ENCODE results near the gene OMA1.

DNA sequence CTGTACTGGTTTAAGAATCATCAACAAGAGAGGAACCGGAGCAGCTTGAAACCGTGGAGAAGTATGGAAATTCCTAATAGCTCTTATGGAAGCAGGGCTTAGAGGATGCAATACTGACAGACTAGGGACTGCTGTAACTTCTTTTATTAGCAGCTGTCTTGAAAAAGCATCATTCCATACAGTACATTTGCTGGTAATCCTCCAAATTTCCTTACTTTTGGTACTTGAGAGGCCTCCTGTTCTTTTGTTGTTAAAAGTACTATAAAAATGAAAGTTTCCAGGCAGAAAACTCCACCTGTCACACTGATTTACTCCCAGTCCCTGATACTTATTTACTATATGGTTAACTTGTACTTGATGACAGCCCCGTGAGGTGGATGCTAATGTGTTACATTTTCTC lies 7.7 kb downstream of the OMA1 start:
- TF ChIP-seq ZFP3 (CRISPR knock-in tag; IDR thresholded peaks at IDR 0.05) (no peak), ESRRG (CRISPR knock-in tag; IDR thresholded peaks at IDR 0.05) (no peak), TOX (CRISPR knock-in tag; IDR thresholded peaks at IDR 0.05; ENCODE audit: borderline replicate concordance) (no peak), ZC3H10 (CRISPR knock-in tag; IDR thresholded peaks at IDR 0.05) (no peak), ARNTL (CRISPR knock-in tag; IDR thresholded peaks at IDR 0.05; ENCODE audit: borderline replicate concordance, low read depth) (no peak), RARB (CRISPR knock-in tag; IDR thresholded peaks at IDR 0.05) (no peak), ZFP30 (CRISPR knock-in tag; IDR thresholded peaks at IDR 0.05) (no peak), ZNF70 (CRISPR knock-in tag; IDR thresholded peaks at IDR 0.05) (no peak), SNAI2 (CRISPR knock-in tag; IDR thresholded peaks at IDR 0.05) (no peak)
- TF ChIP-seq, protein P1, sequence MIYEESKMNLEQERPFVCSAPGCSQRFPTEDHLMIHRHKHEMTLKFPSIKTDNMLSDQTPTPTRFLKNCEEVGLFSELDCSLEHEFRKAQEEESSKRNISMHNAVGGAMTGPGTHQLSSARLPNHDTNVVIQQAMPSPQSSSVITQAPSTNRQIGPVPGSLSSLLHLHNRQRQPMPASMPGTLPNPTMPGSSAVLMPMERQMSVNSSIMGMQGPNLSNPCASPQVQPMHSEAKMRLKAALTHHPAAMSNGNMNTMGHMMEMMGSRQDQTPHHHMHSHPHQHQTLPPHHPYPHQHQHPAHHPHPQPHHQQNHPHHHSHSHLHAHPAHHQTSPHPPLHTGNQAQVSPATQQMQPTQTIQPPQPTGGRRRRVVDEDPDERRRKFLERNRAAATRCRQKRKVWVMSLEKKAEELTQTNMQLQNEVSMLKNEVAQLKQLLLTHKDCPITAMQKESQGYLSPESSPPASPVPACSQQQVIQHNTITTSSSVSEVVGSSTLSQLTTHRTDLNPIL (CRISPR knock-in tag; IDR thresholded peaks at IDR 0.05; ENCODE audit: low read depth), result no peak
- TF ChIP-seq, protein P2, sequence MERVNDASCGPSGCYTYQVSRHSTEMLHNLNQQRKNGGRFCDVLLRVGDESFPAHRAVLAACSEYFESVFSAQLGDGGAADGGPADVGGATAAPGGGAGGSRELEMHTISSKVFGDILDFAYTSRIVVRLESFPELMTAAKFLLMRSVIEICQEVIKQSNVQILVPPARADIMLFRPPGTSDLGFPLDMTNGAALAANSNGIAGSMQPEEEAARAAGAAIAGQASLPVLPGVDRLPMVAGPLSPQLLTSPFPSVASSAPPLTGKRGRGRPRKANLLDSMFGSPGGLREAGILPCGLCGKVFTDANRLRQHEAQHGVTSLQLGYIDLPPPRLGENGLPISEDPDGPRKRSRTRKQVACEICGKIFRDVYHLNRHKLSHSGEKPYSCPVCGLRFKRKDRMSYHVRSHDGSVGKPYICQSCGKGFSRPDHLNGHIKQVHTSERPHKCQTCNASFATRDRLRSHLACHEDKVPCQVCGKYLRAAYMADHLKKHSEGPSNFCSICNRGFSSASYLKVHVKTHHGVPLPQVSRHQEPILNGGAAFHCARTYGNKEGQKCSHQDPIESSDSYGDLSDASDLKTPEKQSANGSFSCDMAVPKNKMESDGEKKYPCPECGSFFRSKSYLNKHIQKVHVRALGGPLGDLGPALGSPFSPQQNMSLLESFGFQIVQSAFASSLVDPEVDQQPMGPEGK (CRISPR knock-in tag; IDR thresholded peaks at IDR 0.05; ENCODE audit: borderline replicate concordance), result no peak
